ENCODE results near the gene LRRC38.

LRRC38 gene

DNA sequence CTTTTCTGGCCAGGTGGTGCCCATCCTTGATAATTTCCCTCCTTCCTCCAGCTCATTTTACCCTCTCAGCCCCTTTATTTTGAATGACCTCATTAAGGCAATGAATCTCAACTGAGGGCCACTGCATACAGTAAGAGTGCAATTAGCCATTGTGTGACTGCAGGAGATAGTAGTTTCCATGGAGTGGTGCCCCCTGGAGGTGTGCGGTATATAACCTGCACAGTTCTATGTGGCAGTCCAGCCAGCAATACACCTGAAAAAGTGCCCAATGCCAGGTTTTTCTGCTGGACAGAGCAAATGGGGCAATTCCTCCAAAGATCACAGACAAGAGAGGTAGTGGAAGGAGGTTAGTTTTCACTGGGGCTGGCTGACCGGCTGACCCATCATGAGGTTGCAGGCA, 25.9 kb upstream of the LRRC38 start:
- Histone ChIP-seq H3K27ac (ENCODE audit: low read depth, low read length) (no peak overlapping the region), H4K20me1 (ENCODE audit: low read depth, low read length) (no peaks in the 10 kb centered on the region), H3K9ac (ENCODE audit: low read length) (no peak overlapping the region), H3K9me2 (replicated peaks; ENCODE audit: insufficient read depth, low read length) (no peaks in the 10 kb centered on the region), H2AFZ (ENCODE audit: low read depth, low read length, severe bottlenecking) (no peak overlapping the region), H3K79me2 (ENCODE audit: insufficient read depth, low read length) (no peaks in the 10 kb centered on the region), H3K27me3 (ENCODE audit: low read length) (no peaks in the 10 kb centered on the region), H3K4me3 (ENCODE audit: insufficient read depth, low read length, poor library complexity, severe bottlenecking) (no peak overlapping the region), H3K4me2 (ENCODE audit: low read depth, low read length, poor library complexity, severe bottlenecking) (no peak overlapping the region), H3K36me3 (ENCODE audit: low read length) (no peaks in the 10 kb centered on the region), H3K9me3 (ENCODE audit: insufficient read depth, low read length) (no peaks in the 10 kb centered on the region), H3F3A (ENCODE audit: insufficient read depth) (no peaks in the 10 kb centered on the region)
- TF ChIP-seq EZH2phosphoT487 (conservative IDR thresholded peaks at IDR 0.05; ENCODE audit: low read length): no peak
- TF ChIP-seq, protein P1, sequence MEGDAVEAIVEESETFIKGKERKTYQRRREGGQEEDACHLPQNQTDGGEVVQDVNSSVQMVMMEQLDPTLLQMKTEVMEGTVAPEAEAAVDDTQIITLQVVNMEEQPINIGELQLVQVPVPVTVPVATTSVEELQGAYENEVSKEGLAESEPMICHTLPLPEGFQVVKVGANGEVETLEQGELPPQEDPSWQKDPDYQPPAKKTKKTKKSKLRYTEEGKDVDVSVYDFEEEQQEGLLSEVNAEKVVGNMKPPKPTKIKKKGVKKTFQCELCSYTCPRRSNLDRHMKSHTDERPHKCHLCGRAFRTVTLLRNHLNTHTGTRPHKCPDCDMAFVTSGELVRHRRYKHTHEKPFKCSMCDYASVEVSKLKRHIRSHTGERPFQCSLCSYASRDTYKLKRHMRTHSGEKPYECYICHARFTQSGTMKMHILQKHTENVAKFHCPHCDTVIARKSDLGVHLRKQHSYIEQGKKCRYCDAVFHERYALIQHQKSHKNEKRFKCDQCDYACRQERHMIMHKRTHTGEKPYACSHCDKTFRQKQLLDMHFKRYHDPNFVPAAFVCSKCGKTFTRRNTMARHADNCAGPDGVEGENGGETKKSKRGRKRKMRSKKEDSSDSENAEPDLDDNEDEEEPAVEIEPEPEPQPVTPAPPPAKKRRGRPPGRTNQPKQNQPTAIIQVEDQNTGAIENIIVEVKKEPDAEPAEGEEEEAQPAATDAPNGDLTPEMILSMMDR (IDR thresholded peaks at IDR 0.05; ENCODE audit: insufficient read depth, low read length, poor library complexity, severe bottlenecking): no peak

DNA sequence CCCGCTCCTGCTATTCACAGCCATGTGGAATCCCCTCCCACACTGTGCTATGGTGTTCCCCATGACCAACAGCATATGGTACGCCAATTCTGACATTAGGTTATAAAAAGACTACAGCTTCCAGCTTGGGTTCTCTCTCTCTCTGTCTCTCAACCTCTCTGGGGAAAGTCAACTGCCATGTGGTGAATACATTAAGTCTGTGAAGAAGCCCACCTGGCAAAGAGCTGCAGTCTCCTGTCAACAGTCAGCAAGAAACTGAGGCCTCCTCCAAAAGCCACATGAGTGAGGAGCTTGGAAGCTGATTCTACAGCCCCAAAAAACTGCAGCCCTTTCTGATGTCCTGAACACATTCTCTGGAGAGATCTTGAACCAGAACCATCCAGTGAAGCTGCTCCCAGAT, 25.0 kb upstream of the LRRC38 start:
- Histone ChIP-seq H3K36me3 (ENCODE audit: low read length) (no peaks in the 10 kb centered on the region), H3K9me2 (replicated peaks; ENCODE audit: insufficient read depth, low read length) (no peaks in the 10 kb centered on the region), H3K4me3 (ENCODE audit: insufficient read depth, low read length, poor library complexity, severe bottlenecking) (no peak overlapping the region), H3K79me2 (ENCODE audit: insufficient read depth, low read length) (no peaks in the 10 kb centered on the region), H3K27ac (ENCODE audit: low read depth, low read length) (no peak overlapping the region), H3K4me2 (ENCODE audit: low read depth, low read length, poor library complexity, severe bottlenecking) (no peak overlapping the region), H3F3A (ENCODE audit: insufficient read depth) (no peaks in the 10 kb centered on the region), H3K27me3 (ENCODE audit: low read length) (no peaks in the 10 kb centered on the region), H2AFZ (ENCODE audit: low read depth, low read length, severe bottlenecking) (no peak overlapping the region), H3K9me3 (ENCODE audit: insufficient read depth, low read length) (no peaks in the 10 kb centered on the region), H3K9ac (ENCODE audit: low read length) (no peak overlapping the region), H4K20me1 (ENCODE audit: low read depth, low read length) (no peaks in the 10 kb centered on the region)
- TF ChIP-seq EZH2phosphoT487 (conservative IDR thresholded peaks at IDR 0.05; ENCODE audit: low read length): no peak
- TF ChIP-seq, protein P1 (IDR thresholded peaks at IDR 0.05; ENCODE audit: insufficient read depth, low read length, poor library complexity, severe bottlenecking): no peak

DNA sequence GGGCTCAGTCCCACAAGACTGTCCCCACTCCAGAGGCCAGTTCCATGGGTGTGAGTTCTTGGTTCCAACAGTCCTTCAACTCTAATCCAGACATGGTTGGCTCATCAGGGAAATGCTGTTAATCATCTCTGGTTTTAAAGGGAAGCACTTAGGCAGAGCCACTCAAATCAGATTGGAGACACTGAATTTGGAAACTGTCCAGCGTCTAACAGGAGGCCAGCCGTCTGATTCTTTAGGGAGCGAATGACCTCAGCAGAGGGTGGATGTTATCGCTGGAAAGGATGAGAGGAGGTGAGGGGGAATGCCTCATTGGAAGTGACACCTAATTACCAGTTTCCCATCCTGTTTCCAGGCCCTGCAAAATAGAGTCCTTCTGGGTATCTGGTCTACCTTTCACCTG, 22.8 kb upstream of the LRRC38 start:
- TF ChIP-seq, protein P1 (IDR thresholded peaks at IDR 0.05; ENCODE audit: insufficient read depth, low read length, poor library complexity, severe bottlenecking): no peak
- TF ChIP-seq EZH2phosphoT487 (conservative IDR thresholded peaks at IDR 0.05; ENCODE audit: low read length): no peak
- Histone ChIP-seq H3F3A (ENCODE audit: insufficient read depth) (no peaks in the 10 kb centered on the region), H3K9me2 (replicated peaks; ENCODE audit: insufficient read depth, low read length) (no peaks in the 10 kb centered on the region)

More for the DNA sequence above, 22.8 kb upstream of the LRRC38 start:
- Histone ChIP-seq H3K79me2 (ENCODE audit: insufficient read depth, low read length) (no peaks in the 10 kb centered on the region), H3K4me3 (ENCODE audit: insufficient read depth, low read length, poor library complexity, severe bottlenecking) (no peak overlapping the region), H3K27me3 (ENCODE audit: low read length) (no peaks in the 10 kb centered on the region), H3K9ac (ENCODE audit: low read length) (no peak overlapping the region), H2AFZ (ENCODE audit: low read depth, low read length, severe bottlenecking) (no peak overlapping the region), H3K36me3 (ENCODE audit: low read length) (no peaks in the 10 kb centered on the region), H3K27ac (ENCODE audit: low read depth, low read length) (no peak overlapping the region), H3K9me3 (ENCODE audit: insufficient read depth, low read length) (no peaks in the 10 kb centered on the region), H4K20me1 (ENCODE audit: low read depth, low read length) (no peaks in the 10 kb centered on the region), H3K4me2 (ENCODE audit: low read depth, low read length, poor library complexity, severe bottlenecking) (no peak overlapping the region)

Measured in SU-DHL-6 (cell line).